Uterus (tissue), 2 donors: ENCODE results near the gene TBR1.

Experiments
- CTCF ChIP-seq, 4 experiments: fragments of 200-600 bp in 2 of 4; fragments of 450-650 bp in 2 of 4; sonication (generic) in 2 of 4; IDR thresholded peaks; one replicate each; pipeline ENCODE4 v1.5.1; 2016 to 2019; ENCODE audit warnings: antibody characterized with exemption in 4 of 4, mild to moderate bottlenecking in 2 of 4, moderate library complexity in 1 of 4
- POLR2A ChIP-seq, 2 donors: fragments of 450-650 bp; IDR thresholded peaks; one replicate each; pipeline ENCODE4 v1.6.1; 2016; ENCODE audit warnings: antibody characterized with exemption in 2 of 2, mild to moderate bottlenecking in 1 of 2, moderate library complexity in 1 of 2

GRCh38 chr2:161409308-161409907, 6.7 kb upstream of the TBR1 start:
- no peak for TF ChIP-seq CTCF (IDR thresholded peaks at IDR 0.05)
- no peak for TF ChIP-seq POLR2A (IDR thresholded peaks at IDR 0.05)
